ENCODE results near the gene CTDNEP1.

DNA sequence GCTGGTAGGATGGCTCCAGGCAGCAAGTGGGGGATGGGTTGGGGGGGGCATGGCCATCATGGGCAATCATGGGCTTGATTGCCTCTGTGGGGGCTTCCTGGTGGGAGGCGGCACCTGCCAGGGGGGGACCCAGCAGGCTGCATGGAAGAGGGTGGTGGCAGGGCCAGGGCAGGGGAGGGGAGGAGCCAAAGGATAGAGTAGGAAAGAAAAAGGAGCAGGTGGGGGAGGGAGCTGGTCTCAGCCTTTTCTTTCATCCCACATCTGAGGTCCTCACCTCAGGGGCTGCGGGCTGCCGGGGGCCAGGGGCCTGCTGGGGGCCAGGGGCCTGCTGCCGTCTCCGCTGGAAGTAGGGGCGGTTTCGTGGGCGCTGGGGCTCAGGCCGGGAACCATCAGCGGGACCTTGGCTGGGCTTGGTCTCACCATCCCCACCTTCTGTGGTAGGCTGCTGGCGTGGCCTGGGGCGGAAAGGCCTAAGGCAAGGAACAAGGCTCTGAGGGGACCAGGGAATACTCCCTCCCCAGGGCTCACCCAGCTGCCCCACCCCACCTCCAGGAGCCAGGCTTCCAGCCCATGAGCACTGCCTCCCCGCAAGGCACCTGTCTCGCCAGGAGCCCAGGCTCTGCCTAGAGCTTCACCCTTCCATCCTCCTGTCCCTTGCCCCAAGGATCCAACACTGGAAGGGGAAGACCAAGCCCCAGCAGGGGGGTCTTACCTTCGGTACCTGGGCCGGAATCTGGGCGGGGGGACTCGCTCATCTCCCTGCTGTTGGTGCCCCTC, 37.9 kb upstream of the CTDNEP1 start:
- TF ChIP-seq, protein P1, sequence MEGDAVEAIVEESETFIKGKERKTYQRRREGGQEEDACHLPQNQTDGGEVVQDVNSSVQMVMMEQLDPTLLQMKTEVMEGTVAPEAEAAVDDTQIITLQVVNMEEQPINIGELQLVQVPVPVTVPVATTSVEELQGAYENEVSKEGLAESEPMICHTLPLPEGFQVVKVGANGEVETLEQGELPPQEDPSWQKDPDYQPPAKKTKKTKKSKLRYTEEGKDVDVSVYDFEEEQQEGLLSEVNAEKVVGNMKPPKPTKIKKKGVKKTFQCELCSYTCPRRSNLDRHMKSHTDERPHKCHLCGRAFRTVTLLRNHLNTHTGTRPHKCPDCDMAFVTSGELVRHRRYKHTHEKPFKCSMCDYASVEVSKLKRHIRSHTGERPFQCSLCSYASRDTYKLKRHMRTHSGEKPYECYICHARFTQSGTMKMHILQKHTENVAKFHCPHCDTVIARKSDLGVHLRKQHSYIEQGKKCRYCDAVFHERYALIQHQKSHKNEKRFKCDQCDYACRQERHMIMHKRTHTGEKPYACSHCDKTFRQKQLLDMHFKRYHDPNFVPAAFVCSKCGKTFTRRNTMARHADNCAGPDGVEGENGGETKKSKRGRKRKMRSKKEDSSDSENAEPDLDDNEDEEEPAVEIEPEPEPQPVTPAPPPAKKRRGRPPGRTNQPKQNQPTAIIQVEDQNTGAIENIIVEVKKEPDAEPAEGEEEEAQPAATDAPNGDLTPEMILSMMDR (IDR thresholded peaks at IDR 0.05; ENCODE audit: low read depth, low read length, poor library complexity, severe bottlenecking) = no peak
- no peak for TF ChIP-seq EZH2phosphoT487 (IDR thresholded peaks at IDR 0.05; ENCODE audit: borderline replicate concordance, low read length)
